ENCODE measurements around the gene ST3GAL3.
"Not testable (repeated sequence)": the region's sequence is repeated elsewhere in the genome, so short reads cannot be mapped to it uniquely, and the experiment has no call there.

ST3GAL3 gene

DNA sequence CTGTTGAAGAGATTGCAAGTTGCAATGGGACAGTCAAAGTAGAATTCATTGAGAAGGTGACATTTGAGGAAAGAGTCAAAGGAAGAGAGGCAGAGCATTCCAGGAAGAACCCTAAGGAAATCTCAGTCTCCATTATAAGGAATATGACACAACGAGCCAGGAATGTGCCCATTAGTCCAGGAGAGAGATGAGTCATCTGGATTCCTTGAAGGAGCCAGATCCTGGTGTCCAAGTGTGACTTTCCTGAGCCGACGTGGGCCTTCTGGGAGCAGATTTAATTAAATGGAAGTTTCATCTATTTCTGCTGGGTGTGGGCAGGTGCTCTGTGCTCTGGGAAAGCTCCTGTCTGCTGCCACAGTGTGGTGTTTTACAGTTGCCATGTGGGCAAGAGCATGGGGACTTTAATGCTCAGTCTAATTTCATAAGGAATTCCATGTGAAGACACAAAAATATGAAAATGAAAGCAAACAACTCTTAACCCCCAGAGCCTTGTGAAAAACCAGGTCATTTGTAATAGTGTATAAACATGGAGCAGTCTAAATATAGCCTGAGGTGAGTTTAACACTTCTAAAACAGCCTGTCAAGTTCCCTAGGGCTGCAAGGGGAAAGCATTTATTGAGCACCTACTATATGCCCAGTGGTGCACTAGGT, 114.8 kb downstream of the ST3GAL3 start:
- DNase-seq (ENCODE audit: low read depth): no peak

DNA sequence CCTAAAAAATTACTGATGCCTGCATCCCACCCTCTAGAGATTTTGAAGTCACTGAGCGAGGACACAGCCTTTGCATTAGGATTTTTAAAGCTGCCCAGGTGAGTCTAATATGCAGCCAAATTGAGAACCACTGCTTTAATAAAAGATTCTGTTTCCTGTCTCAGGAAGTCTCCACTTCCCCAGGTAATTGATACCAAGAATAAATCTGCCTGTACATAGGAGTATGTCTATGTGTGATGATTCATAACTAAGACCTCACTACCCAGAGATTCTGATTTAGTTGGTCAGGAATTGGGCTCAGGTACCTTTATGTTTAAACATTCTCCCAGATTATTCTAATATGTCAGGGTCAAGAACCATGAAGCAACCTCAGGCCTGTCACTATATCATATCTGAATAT, 117.5 kb downstream of the ST3GAL3 start:
- DNase-seq (ENCODE audit: low read depth): no peak

DNA sequence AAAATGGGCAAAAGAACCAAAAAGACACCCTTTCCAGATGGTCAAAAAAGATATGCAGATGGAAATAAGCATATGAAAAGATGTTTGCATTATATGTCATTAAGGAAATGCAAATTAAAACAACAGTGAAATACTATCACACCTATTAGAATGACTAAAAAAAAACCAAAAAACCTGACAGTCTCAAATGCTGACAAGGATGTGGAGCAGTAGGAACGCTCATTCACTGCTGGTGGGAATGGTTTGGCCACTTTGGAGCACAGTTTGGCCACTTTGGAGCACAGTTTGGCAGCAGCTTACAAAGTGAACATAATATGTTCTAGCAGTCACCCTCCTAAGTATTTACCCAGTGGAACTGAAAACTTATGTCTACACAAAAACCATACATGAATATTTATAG, 121.2 kb downstream of the ST3GAL3 start:
- no peak for DNase-seq (ENCODE audit: low read depth)

DNA sequence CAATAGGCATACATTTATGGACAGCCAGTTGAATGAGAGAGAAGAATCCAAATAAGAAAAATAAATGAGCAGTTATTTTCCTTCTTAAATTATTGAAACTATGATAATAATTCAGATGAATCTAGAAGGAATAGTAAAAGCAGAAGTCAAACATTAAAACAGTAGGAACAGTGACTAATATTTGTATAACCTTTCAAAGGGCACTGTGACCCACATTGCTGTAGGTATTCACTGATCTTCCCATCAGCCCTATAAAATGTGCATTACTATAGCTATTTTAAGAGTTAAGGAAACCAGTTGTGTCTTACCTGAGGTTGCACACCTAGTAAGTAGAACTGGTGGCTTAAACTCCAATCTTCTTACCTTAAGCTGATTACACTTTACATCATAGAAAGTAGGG, 123.5 kb downstream of the ST3GAL3 start:
- no peak for DNase-seq (ENCODE audit: low read depth)

DNA sequence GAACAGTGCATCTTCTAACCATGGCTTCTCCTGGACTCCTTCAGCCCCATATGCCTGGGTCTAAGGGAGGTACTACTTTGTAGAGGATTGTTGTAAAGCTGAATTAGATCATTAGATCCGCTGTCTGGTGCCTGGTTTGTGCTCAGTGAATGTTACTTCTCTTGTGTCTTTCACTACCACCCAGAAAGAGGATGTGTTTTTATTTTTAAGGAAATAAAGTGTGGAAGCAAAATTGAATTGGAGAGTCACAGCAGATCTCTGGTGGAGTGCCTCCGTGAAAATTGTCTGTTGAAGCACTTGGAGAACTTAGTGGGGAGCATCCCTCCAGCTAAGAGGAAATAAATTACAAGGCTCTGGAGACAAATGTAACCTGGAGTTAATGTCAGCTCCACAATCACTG, 124.5 kb downstream of the ST3GAL3 start:
- no peak for DNase-seq (ENCODE audit: low read depth)

DNA sequence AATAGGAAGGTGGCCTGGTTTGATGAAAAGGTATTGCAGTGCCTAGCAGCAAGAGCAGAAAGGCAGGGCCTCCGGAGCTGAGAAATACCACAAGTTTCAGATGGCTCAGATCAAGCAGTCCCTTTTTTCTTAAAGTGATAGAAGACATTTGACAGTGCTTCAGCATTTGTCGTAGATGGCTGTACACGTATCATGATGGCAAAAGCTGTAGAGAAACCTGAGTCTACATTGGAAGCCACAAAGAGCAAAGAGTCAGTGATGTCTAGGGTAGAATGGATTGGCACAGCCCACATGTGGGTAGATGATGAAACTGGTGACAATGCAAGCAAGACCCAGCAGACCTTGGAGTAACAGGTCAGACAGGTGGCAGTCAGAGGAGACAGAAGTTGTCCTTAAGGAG, 124.9 kb downstream of the ST3GAL3 start:
- no peak for DNase-seq (ENCODE audit: low read depth)

DNA sequence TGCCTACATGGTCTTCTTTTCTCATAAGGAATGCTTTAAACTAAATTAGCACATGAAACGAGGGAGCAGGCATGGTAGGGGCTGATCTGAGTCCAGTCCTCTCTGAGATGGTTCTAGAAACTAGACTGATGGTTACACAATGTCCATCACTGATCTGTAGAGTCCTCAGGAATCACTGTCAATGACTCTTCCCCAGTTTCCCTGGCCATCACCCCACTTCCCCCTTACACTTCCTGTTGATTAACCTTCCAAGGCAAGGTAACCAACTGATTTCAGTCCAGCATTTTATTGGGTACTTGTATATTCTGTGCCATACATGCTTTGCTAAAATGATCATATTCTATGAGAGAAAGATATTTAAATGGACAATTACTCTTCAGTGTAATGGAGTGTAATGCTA, 125.7 kb downstream of the ST3GAL3 start:
- DNase-seq (ENCODE audit: low read depth): no peak

DNA sequence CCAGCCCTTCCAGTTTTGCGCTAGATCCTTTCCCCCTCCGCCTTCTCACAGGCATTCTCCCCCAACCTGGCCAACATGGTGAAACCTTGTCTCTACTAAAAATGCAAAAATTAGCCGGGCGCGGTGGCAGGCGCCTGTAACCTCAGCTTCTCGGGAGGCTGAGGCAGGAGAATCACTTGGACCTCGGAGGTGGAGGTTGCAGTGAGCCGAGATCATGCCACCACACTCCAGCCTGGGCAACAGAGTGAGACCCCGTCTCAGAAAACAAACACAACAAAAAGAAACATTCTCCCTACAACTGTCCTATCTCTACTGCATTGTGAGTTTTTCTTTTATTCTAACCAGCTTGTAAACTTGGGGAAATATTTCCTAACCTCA, 126.6 kb downstream of the ST3GAL3 start:
- DNase-seq (ENCODE audit: low read depth): not testable (repeated sequence)

DNA sequence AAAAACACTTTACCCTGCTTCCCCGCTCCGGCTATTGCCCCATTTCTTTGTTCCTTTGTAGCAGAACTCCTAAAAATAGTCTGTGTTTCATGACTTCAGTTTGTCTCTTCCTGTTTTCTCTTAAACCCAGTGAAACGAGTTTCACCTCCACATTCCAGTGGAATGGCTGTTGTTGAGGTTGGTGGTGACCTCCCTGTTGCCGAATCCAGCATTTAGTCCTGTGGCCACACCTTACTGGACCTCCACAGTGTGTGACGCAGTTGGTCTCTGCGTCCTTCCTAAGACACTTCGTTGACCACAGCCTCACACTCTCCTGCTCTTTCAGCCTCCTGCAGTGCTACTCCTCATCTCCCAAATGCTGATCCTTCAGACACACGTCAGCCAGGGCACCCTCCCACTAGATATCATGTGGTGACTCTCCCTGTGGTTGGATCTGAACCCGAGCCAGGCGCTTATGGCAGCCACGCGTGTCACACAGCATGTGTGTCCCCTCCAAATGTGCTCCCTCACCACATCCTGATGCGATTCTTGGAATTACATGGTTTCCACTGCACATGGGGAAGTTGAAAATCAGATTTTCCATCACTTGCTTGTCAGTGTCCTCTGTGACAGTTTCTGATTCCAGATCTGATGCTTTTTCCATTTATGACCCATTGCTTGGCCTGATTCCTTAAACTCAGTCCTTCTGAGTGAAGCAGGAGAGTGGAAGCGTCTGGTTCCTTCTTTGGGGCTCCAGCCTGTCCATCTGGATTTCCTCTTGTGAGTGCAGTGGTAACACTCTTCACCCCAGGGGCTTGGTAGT, 127.1 kb downstream of the ST3GAL3 start:
- DNase-seq (ENCODE audit: low read depth): no peak

DNA sequence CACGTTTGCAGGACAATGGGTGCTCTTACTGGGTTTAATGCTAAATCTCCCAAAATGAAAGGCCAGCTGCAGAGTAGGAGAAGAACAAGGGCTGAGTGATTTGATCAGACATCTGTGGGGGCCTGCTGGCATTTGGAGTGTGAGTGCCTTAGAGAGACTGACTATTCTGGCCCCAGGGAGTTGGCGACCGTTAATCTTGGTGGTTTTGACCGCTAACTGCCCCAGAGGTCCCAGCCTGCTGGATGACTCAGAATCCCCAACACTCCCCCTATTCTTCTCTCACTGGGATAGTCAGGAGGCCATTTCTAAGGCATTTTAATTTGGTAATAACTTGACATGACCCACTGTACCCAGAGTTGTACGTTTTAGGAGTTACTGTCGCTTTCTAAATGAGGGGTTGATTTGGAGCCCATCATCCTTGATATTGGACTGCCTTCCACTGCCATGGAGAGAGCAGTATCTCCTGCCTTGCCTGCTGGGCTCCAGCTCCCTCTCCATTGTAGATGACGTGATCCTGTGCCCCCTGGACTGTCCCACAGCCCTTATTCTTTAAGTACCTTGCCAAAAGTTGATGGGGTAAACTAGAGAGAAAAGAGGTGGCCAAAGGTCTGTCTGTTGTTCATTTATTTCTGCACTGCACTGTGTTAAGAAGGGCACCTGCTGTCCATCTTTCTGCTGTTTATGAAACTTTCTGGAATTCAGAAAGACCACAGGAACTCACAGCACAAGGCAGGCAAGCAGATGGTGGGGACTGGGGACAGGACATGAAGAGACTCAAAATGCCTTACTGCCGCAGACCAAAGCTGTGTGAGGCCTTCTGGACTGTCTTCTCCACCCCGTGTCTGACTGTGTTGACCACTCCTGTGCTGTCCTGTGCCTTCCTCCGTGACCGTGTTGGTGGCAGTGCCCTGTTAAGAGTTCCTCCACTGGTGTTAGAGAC, 128.0 kb downstream of the ST3GAL3 start:
- DNase-seq (ENCODE audit: low read depth): no peak

DNA sequence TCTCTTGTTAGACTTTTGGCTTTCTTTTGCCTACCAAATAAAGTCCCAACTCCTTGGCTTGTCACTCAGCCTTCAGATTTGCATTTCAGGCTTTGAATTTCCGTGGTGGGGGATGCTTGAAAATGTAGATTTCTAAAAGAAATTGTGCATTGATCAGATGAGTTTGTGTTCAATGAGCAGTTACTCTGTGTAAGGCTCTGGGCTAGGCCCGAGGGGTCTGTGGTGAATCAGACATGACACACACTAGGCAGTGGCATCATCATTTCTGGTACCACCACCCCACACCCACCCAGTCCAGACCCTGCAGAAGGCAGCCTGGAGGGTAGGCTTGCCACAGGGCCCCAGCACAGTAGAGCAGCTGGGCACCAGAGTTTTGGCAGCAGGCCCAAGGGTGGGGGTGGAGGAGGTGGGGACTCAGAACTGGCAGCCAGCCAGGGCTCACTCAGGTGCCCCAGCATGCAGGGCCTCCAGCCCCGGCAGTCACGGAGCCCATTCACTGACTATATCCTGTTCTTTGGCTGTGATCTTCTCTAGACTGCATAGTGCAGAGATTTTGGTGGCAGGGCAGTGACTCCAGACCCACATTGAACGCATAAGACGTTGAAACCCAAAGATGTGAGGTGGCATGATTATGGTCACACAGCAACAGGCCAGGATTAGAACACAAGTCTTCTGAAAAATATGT, 129.1 kb downstream of the ST3GAL3 start:
- peak; percentile 66 for DNase-seq (ENCODE audit: low read depth)

DNA sequence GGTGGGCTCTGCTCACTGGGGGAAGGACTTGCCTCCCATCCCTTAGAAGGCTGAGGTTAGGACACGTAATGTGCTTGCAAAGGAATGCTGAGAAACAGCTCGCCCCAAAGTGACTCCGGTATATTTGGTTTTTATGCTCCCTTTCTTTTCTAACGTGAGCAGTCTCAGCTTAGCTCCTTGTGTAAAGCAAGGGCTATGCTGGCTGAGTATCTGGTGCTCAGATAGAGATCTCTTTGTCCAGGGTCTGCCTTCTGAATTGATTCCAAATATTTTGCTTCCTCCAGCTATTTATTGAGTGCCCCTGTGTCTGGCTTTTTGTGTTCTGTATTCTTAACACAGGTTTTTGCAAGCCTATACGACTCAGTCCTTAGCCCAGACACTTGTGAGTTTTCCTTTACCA, 131.7 kb downstream of the ST3GAL3 start:
- no peak for DNase-seq (ENCODE audit: low read depth)

DNA sequence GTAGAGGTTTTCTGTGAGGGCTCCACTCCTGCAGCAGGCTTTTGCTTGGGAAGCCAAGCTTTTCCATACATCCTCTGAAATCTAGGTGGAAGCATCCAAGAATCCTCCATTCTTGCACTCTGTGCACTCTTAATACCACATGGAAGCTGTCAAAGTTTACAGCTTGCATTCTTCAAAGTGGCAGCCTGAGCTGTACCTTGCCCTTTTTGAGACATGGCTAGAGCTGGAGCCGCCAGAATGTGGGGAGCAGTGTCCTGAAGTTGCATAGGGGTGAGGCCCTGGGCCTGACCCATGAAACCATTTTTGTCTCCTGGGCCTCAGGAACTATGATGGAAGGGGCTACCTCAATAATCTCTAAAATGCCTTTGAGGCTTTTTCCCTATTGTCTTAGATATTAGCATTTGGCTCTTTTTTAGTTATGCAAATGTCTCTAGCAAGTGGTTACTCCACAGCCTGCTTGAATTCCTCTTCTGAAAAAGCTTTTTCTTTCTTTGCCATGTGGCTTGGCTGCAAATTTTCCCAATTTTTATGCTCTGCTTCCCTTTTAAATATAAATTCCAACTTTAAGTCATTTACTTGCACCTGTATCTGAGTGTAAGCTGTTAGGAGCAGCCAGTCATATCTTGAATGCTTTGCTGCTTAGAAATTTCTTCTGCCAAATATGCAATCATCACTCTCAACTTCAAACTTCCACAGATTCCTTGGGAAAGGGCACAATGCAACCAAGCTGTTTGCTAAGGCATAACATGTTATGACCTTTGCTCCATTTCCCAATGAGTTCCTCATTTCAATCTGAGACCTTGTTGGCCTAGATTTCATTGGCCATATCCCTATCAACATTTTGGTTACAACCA, 134.2 kb downstream of the ST3GAL3 start:
- no peak for DNase-seq (ENCODE audit: low read depth)

DNA sequence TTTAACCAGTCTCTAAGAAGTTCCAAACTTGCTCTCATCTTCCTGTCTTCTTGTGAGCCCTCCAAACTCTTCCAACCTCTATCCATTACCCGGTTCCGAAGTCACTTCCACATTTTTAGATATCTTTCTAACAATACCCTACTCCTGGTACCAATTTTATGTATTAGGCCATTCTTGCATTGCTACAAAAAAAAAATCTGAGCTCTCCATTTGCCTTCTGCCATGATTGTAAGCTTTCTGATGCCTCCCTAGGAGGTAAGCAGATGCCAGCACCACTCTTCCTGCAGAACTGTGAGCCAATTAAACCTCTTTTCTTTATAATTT, 134.8 kb downstream of the ST3GAL3 start:
- no peak for DNase-seq (ENCODE audit: low read depth)

DNA sequence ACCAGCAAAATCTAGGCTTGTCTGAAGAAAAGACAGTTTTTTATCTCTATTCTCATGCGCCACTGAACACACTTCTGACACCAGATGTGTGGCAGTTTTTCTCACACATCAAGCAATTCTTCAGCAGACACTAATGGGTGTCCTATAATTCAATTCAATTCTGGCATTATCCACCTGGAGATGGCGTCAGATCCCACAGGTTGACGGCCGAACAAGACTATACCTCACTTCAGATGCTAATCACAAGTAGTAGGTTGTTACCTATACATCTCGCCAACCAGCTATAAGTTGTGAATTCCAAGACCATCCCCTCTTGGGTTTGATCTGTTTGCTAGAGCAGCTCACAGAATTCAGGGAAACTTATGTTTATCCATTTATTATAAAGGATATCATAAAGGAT, 136.3 kb downstream of the ST3GAL3 start:
- no peak for DNase-seq (ENCODE audit: low read depth)

DNA sequence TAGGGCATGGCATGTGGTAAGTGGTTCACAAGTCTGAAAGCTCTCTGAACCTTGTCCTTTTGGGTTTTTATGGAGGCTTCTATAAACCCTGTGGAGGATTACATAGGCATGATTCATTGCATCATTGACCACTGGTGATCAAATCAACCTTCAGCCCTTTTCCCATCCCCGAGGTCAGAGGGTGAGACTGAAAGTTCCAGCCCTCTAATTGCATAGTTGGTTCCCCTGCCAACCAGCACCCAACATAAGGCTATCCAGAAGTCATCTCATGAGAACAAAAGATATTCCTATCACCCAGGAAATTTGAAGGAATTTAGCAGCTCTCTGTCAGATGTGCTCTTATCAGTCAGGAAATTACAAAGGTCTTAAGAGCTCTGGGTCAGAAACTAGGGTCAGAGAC, 136.8 kb downstream of the ST3GAL3 start:
- no peak for DNase-seq (ENCODE audit: low read depth)

DNA sequence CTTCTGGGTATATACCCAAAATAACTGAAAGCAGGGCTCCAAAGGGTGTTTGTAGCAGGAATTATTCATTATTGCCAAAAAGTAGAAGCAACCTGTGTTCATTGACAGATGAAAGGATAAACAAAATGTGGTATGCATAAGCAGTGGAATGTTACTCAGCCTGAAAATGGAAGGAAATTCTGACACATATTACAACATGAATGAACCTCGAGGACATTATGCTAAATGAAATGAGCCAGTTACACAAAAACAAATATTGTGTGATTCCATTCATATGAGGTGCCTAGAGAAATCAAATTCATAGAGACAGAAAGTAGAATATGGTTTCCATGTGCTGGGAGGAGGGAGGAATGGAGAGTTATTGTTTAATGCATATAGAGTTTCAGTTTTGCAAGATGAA, 140.0 kb downstream of the ST3GAL3 start:
- no peak for DNase-seq (ENCODE audit: low read depth)

DNA sequence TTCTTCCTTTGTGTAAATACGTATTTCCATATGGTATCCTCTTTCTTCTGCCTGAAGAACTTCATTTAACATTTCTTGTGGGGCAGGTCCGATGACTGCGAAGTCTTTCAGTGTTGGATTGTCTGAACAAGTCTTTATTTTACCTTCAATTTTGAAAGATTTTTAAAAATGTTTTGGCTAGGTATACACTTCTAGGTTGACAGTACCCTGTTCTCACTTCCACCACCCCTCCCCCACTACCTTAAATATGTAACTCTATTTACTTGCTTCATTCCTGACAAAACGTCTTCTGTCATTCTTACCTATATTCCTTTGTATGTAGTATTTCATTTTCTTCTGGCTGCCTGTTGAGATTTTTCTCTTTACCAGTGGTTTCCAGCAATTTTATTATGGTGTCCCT, 140.5 kb downstream of the ST3GAL3 start:
- DNase-seq (ENCODE audit: low read depth): no peak

DNA sequence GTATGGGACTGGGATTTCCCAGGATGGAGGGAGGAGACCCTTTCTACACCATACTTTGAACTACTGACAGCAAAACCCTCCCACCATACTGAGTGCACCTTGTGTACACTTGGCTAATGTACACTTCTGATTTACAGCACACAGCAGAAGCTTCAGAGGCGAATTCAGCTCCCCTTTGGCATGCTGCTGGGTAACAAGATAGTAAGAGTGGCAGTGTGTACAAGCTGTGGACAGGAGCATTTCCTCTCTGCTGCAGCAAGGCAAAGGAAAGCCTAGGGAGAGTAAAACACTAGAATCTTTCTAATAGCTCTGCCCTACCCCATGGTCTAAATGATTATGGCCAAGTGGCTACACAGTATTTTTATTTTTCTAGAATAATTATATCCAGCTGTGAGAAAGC, 142.3 kb downstream of the ST3GAL3 start:
- no peak for DNase-seq (ENCODE audit: low read depth)

DNA sequence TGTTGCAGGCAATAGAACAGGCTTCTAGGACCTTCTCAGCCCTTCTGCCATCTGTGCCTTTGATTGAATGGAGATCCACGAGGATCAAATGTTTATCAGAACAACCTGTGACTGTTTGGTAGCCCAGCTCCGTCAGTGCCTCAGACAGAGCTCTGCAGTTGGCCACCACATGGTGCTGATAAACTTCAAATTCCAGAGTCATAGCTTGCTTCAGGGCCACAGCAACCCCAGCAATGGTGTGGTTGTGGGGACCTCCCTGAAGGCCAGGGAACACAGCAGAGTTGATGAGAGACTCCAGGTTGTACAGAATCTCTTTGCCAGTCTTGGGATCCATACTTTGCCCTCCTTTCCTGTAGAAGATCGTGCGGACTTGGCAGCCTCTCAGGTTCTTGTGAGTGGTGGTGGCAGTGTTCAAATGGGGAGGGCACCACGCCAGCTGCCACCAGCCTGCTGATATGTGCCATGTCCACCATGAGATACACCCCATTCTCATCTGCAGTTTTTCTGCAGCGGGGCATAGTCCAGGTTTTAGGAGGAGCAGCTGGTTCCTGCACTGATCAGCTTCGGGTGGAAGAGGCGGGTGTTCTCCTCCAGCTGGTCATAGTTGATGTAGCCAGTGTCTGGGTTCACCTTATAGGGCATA, 143.4 kb downstream of the ST3GAL3 start:
- no peak for DNase-seq (ENCODE audit: low read depth)

Data from activated T-cell treated with anti-CD3 and anti-CD28 coated beads for 48 hours (primary cell).